Endothelial cell of umbilical vein (primary cell): Measurements from ENCODE around the gene DCAF11. TPM values are rescaled to one million over a fixed set of nuclear protein-coding genes. Genes with fewer than 3 reads are reported as not detected.

Experiments
- BruUV-seq: library from RNA; stranded (reverse); fragments of 400-500 nt; replicated peaks from 2 replicates; lab custom pipeline; 2021; lab: Mats Ljungman, UMichigan
- CTCF ChIA-PET: fragments of 300-600, 350-600 bp; sonication (Branson Sonifier 250); formaldehyde crosslinking; loops from one replicate; lab custom pipeline; 2021; ENCODE audit warnings: antibody characterized with exemption, inconsistent platforms; lab: Charles Lee
- POLR2A ChIA-PET: fragments of 300-600, 350-600 bp; sonication (Branson Sonifier 250); formaldehyde crosslinking; loops from one replicate; lab custom pipeline; 2021; ENCODE audit warnings: antibody characterized with exemption, inconsistent platforms; lab: Charles Lee
- DNase-seq: peaks from one replicate; pipeline ENCODE4 v3.0.0-alpha.2; 2011; ENCODE audit warnings: low read depth, low spot score
- FAIRE-seq: peaks from 2 replicates; lab custom pipeline; 2011; peaks lifted over from hg19 to GRCh38; lab: Jason Lieb, UNC
- H2AFZ ChIP-seq: 2 replicates; pipeline ENCODE4 v1.6.0; 2012; ENCODE audit warnings: low read depth, low read length, control low read depth, inconsistent platforms
- H3K27ac ChIP-seq: 2 replicates; pipeline ENCODE4 v1.5.1; 2011; ENCODE audit warnings: low read depth, mild to moderate bottlenecking, control low read depth, low read length, moderate library complexity; ENCODE audit not compliant: insufficient read depth
- H3K27me3 ChIP-seq, 2 experiments: 2 replicates each; pipeline versions ENCODE4 v1.6.0 to v1.6.1; 2011; ENCODE audit warnings: low read length in 2 of 2, mixed read lengths in 1 of 2; ENCODE audit not compliant: control insufficient read depth in 2 of 2, insufficient read depth in 2 of 2
- H3K36me3 ChIP-seq, 2 experiments: 2 replicates in 1 of 2; 3 replicates in 1 of 2; pipeline ENCODE4 v1.5.1; 2011; ENCODE audit warnings: low read length in 2 of 2, mild to moderate bottlenecking in 1 of 2, moderate library complexity in 1 of 2; ENCODE audit not compliant: control insufficient read depth in 2 of 2, insufficient read depth in 2 of 2; ENCODE audit errors: extremely low read depth in 1 of 2
- H3K4me1 ChIP-seq: 3 replicates; pipeline ENCODE4 v1.5.1; 2011; ENCODE audit warnings: mild to moderate bottlenecking, low read length; ENCODE audit not compliant: control insufficient read depth, insufficient read depth; ENCODE audit errors: extremely low read depth
- H3K4me2 ChIP-seq: 2 replicates; pipeline ENCODE4 v1.6.1; 2011; ENCODE audit warnings: low read length, control low read depth, mixed read lengths; ENCODE audit not compliant: insufficient read depth
- H3K4me3 ChIP-seq, 3 experiments: fragments of 200-600 bp in 1 of 3; sonication (generic), shearing (Covaris generic) in 1 of 3; replicated peaks in 1 of 3; 2 replicates each; pipeline ENCODE4 v1.5.1; 2011 to 2016; ENCODE audit warnings: control low read depth in 3 of 3, low read length in 3 of 3, mild to moderate bottlenecking in 2 of 3, inconsistent platforms in 1 of 3, low read depth in 1 of 3, moderate library complexity in 1 of 3; ENCODE audit not compliant: insufficient read depth in 1 of 3
- H3K79me2 ChIP-seq: 2 replicates; pipeline ENCODE4 v1.6.0; 2012; ENCODE audit warnings: low read length, inconsistent platforms; ENCODE audit not compliant: control insufficient read depth, insufficient read depth
- H3K9ac ChIP-seq: replicated peaks from 2 replicates; pipeline ENCODE3; 2011; ENCODE audit warnings: low read length, control low read depth; ENCODE audit not compliant: insufficient read depth; ENCODE audit errors: extremely low read depth
- H3K9me1 ChIP-seq: replicated peaks from 3 replicates; pipeline ENCODE4 v1.6.0; 2011; ENCODE audit warnings: mild to moderate bottlenecking, low read length; ENCODE audit not compliant: control insufficient read depth, insufficient read depth; ENCODE audit errors: extremely low read depth
- H3K9me3 ChIP-seq: replicated peaks from 2 replicates; pipeline ENCODE4 v1.5.1; 2012; ENCODE audit warnings: low read length, inconsistent platforms; ENCODE audit not compliant: control insufficient read depth, insufficient read depth
- H4K20me1 ChIP-seq: replicated peaks from 2 replicates; pipeline ENCODE3; 2011; ENCODE audit warnings: mild to moderate bottlenecking, low read length; ENCODE audit not compliant: control insufficient read depth, insufficient read depth; ENCODE audit errors: extremely low read depth
- CTCF ChIP-seq, 2 donors: IDR thresholded peaks; 1 replicate in 1 of 2; 2 replicates in 1 of 2; pipeline ENCODE4 v1.5.1; 2011; ENCODE audit warnings: low read length in 2 of 2, mild to moderate bottlenecking in 2 of 2, moderate library complexity in 2 of 2, control low read depth in 1 of 2, inconsistent platforms in 1 of 2, low read depth in 1 of 2; ENCODE audit not compliant: insufficient read depth in 1 of 2; ENCODE audit errors: extremely low read depth in 1 of 2
- EZH2 ChIP-seq: IDR thresholded peaks from 2 replicates; pipeline ENCODE4 v1.6.1; 2012; ENCODE audit warnings: borderline replicate concordance, low read depth, mild to moderate bottlenecking, moderate library complexity, low read length, inconsistent platforms; ENCODE audit not compliant: severe bottlenecking
- FOS ChIP-seq: IDR thresholded peaks from 2 replicates; pipeline ENCODE4 v1.6.1; 2011; ENCODE audit warnings: mild to moderate bottlenecking, low read length, moderate library complexity, borderline replicate concordance; ENCODE audit not compliant: insufficient read depth
- GATA2 ChIP-seq: IDR thresholded peaks from 2 replicates; pipeline ENCODE4 v1.7.0; 2011; ENCODE audit warnings: low read depth, mild to moderate bottlenecking, moderate library complexity, mixed read lengths, low read length; ENCODE audit not compliant: insufficient read length, insufficient read depth
- JUN ChIP-seq: IDR thresholded peaks from 2 replicates; pipeline ENCODE4 v1.6.1; 2011; ENCODE audit warnings: borderline replicate concordance, low read depth; ENCODE audit not compliant: insufficient read length, insufficient read depth
- MAX ChIP-seq: IDR thresholded peaks from 2 replicates; pipeline ENCODE4 v1.6.1; 2011; ENCODE audit not compliant: insufficient read depth, insufficient read length
- MYC ChIP-seq: IDR thresholded peaks from one replicate; pipeline ENCODE4 v1.6.1; 2011; ENCODE audit warnings: mild to moderate bottlenecking, low read depth, low read length
- POLR2A ChIP-seq: IDR thresholded peaks from 2 replicates; pipeline ENCODE4 v1.6.1; 2012; ENCODE audit warnings: low read depth, mild to moderate bottlenecking, control low read depth, low read length
- POLR2AphosphoS5 ChIP-seq: IDR thresholded peaks from 2 replicates; pipeline ENCODE4 v1.6.1; 2012; ENCODE audit warnings: low read depth, mild to moderate bottlenecking, control low read depth, low read length, moderate library complexity; ENCODE audit not compliant: insufficient read depth
- dilution Hi-C: fragments of 300-500 bp; cut with MboI; formaldehyde crosslinking; loops from one replicate; pipeline ENCODE4 v1.15.0; 2019; ENCODE audit warnings: low sequenced_read_pairs; ENCODE audit not compliant: extremely low pct_ligation_motif_present
- intact Hi-C: fragments of 100-400 bp; cut with micrococcal nuclease; formaldehyde crosslinking; loops from one replicate; pipeline ENCODE4 v1.10.0; 2022
- polyA plus RNA-seq, 4 experiments: library from polyadenylated mRNA; depleted of rRNA in 3 of 4; stranded (reverse) in 3 of 4; unstranded in 1 of 4; fragments of >200 nt; gene quantifications; 2 replicates each; pipeline versions ENCODE4 v1.2.1 to v1.2.3, GENCODE V29; 2011 to 2012; ENCODE audit warnings: missing spikeins in 1 of 4
- total RNA-seq: library from RNA; stranded (reverse); gene quantifications from 2 replicates; pipeline ENCODE4 v1.2.3, GENCODE V29; 2021

Gene DCAF11
- total and polyA plus RNA-seq, 2 donors (not counting 3 experiments of a cell fraction or from before 2014, with no cell fraction given) = 37.3 to 38.5 TPM

- CTCF ChIA-PET = interaction anchor here (1.1 to 3.4 kb wide), 21 partner anchors 11 to 148 kb away, joined by 3 to 63 read pairs (median 9); partner anchors contain the start of genes CIDEB, DCAF11, EMC9 and LTB4R2
- Histone ChIP-seq H3K9me1 (no peaks in the 10 kb centered on the region), H2AFZ (no peak overlapping the region), H3K36me3 (peaks cover 29 to 58% of the 10 kb centered on the region in 2 experiments), H3K4me1 (peaks cover 16% of the 10 kb centered on the region), H3K4me3 (no peak overlapping the region), H3K27ac (no peak overlapping the region), H3K4me2 (no peak overlapping the region), H3K9me3 (no peaks in the 10 kb centered on the region), H3K9ac (no peak overlapping the region), H3K27me3 (no peaks in the 10 kb centered on the region), H3K79me2 (peaks cover 9% of the 10 kb centered on the region), H4K20me1 (no peaks in the 10 kb centered on the region)
- FAIRE-seq (no peak), DNase-seq (no peak)
- POLR2A ChIA-PET = interaction anchor here (1.0 to 1.6 kb wide), 3 partner anchors 15 to 25 kb away, joined by 3 to 6 read pairs (median 3); partner anchors contain the start of gene EMC9
- intact Hi-C loops (loop anchor here (2.0 kb wide), 3 partner anchors 28 to 146 kb away; partner anchors contain the start of gene IPO4), dilution Hi-C loops (no loop called here)
- no peak for TF ChIP-seq POLR2AphosphoS5
- TF ChIP-seq JUN = no peak
- no peak for TF ChIP-seq FOS
- no peak for TF ChIP-seq EZH2
- no peak for TF ChIP-seq GATA2
- TF ChIP-seq POLR2A = no peak
- TF ChIP-seq MAX = no peak
- TF ChIP-seq CTCF (IDR thresholded peaks at IDR 0.05; ENCODE audit: extremely low read depth in 1 of 2, insufficient read depth in 1 of 2, low read depth in 1 of 2, low read length in 2 of 2) = no peak
- no peak for TF ChIP-seq MYC
- BruUV-seq = no TSS peak
These were observed 45.9 kb downstream of the DCAF11 start for GRCh38 chr14:24160499-24160849.
